Mesothelial cell of epicardium (in vitro differentiated cells): ENCODE data around the gene NDUFA1. TPM values are rescaled to one million over a fixed set of nuclear protein-coding genes. Genes with fewer than 3 reads are reported as not detected.

ENCODE experiments used
- DNase-seq, 2 experiments: peaks; one replicate each; pipeline ENCODE4 v3.0.0; 2021; ENCODE audit warnings: low spot score in 2 of 2; ENCODE audit not compliant: unreplicated experiment in 2 of 2
- H3K27ac Mint-ChIP-seq: 2 replicates; pipeline ENCODE4 v1.8.0; 2021; ENCODE audit warnings: mixed read lengths
- H3K27me3 Mint-ChIP-seq: 2 replicates; pipeline ENCODE4 v1.8.0; 2021; ENCODE audit warnings: low read depth, mixed read lengths
- H3K36me3 Mint-ChIP-seq: 2 replicates; pipeline ENCODE4 v1.8.0; 2021; ENCODE audit warnings: mixed read lengths
- H3K4me1 Mint-ChIP-seq: 2 replicates; pipeline ENCODE4 v1.8.0; 2021; ENCODE audit warnings: mixed read lengths
- H3K4me3 Mint-ChIP-seq: 2 replicates; pipeline ENCODE4 v1.8.0; 2021; ENCODE audit warnings: mild to moderate bottlenecking, moderate library complexity, mixed read lengths
- H3K9me3 Mint-ChIP-seq: 2 replicates; pipeline ENCODE4 v1.8.0; 2021; ENCODE audit warnings: mixed read lengths
- total RNA-seq: library from RNA; stranded (reverse); gene quantifications from 3 replicates; pipeline ENCODE4 v1.2.1, GENCODE V29; 2021
- TF ChIP-seq, protein P1 (sequence below): fragments of 200-600 bp; sonication (generic); IDR thresholded peaks from one replicate; pipeline ENCODE4 v1.5.0; 2021; ENCODE audit warnings: antibody characterized with exemption; ENCODE audit not compliant: unreplicated experiment

NDUFA1 gene
- total RNA-seq, 1 donor from 2014 or later: 54.7 TPM

DNA sequence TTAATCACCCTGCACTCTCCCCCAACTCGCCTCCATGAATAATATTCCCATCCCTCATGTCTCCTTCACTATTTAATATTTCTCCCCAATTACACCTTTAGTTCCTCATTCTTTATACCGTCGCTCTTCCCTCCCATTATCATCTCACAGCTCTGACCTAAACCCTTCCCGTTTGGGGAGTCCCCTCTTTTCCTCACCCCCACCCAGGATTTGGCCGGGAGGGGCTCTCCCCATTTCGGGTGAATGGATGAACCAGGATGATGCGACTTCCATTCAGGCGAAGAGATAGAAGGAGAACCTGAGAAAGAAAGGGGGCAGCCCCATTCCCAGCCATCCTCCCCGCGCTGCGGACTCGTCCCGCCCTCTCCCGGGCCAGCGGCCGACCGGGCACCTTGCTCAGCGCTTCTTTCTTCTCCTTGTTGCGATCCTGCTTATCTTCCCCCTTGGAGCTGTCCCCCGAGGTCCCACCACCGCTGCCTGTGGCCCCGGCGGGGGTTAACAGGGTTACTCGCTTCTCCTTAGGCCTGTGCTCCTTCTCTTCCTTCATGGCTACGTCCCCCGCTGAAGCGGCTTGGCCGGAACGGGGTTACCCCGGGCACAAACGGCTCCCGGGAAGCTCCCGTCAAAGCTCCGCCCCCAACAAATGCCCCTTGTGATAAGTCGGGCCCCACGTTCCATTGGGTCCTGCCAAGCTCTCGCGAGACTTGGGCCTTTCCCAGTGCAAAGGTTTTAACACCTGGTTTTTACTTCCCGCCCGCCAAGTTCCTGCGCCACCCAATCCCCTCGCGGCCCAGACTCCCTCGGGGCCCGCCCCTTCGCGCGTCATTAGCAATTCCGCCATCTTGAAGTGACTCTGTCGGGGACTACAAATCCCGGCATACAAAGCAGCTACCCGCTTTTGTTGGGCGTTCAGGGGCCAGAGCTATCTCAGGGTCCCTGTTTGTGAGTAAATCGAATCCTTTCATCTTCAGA, 19.0 kb upstream of the NDUFA1 start, which contains the start of gene UPF3B:
UPF3B (minus strand) TSS at position 582 of the 972 bp plus-strand sequence; CDS start at position 547, 35 bp downstream.
- peaks cover 2% of the 10 kb centered on the region for H3K27me3 Mint-ChIP-seq

DNA sequence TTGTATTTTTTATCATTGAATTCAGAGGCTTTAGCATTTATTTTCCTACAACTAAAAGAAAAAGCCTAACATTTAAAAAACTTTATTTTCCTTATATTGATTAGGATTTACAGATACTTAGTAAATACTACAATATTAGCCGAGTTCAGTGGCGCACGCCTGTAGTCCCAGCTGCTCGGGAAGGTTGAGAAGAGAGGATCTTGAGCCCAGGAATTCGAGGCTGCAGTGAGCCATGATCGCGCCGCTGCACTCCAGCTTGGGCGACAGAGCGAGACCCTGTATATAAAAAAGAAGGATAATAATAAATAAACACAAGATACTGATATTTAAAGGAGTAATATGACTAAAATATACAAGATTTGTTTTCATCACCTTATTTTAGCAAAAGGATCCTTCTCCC, 18.2 kb upstream of the NDUFA1 start:
- H3K4me3 Mint-ChIP-seq: peak overlapping the region; percentile 96
- peaks cover 5% of the 10 kb centered on the region for H3K27me3 Mint-ChIP-seq
- no peak for DNase-seq
- TF ChIP-seq, protein P1, sequence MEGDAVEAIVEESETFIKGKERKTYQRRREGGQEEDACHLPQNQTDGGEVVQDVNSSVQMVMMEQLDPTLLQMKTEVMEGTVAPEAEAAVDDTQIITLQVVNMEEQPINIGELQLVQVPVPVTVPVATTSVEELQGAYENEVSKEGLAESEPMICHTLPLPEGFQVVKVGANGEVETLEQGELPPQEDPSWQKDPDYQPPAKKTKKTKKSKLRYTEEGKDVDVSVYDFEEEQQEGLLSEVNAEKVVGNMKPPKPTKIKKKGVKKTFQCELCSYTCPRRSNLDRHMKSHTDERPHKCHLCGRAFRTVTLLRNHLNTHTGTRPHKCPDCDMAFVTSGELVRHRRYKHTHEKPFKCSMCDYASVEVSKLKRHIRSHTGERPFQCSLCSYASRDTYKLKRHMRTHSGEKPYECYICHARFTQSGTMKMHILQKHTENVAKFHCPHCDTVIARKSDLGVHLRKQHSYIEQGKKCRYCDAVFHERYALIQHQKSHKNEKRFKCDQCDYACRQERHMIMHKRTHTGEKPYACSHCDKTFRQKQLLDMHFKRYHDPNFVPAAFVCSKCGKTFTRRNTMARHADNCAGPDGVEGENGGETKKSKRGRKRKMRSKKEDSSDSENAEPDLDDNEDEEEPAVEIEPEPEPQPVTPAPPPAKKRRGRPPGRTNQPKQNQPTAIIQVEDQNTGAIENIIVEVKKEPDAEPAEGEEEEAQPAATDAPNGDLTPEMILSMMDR: no peak
- H3K4me1 Mint-ChIP-seq: peaks cover 12% of the 10 kb centered on the region
- H3K9me3 Mint-ChIP-seq: peaks cover 22% of the 10 kb centered on the region
- H3K36me3 Mint-ChIP-seq: peaks cover 13% of the 10 kb centered on the region
- H3K27ac Mint-ChIP-seq: peak overlapping the region; percentile 99

More for the DNA sequence above, 19.0 kb upstream of the NDUFA1 start, which contains the start of gene UPF3B:
- DNase-seq: peak; percentile 88 to 93
- Mint-ChIP-seq H3K4me1 (peaks cover 12% of the 10 kb centered on the region), H3K4me3 (peak within 1 kb of the TSS; percentile 96), H3K27ac (peak within 1 kb of the TSS; percentile 99), H3K9me3 (peaks cover 25% of the 10 kb centered on the region), H3K36me3 (peaks cover 16% of the 10 kb centered on the region)
- TF ChIP-seq, protein P1: no peak

DNA sequence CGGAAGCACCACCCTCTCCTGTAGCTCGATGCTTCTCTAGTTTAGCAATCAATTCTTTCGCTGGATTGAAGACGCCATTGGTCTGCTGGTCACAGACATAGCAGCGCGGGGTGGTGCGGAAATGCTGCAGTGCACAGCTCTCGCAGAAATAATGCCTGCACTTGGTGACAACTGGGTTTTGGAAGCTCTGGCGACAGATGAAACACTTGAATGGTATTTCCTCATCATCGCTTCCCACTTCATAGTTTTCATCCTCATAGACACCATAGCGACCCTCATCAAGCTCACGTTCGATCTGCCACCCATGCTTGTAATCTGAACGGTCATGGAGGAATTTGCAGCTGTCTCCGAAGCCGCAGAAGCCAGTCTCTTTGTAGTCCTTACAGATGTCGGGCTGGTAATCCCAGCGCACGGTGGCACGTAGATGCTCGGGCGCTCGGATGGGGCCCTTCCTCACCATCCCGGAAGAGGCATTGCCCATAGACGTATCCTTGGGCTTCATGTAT, 953 bp upstream of the NDUFA1 start:
- TF ChIP-seq, protein P1: no peak
- peak in 1 of 2 experiments; percentile 42 for DNase-seq
- Mint-ChIP-seq H3K27me3 (no peaks in the 10 kb centered on the region), H3K4me3 (peak overlapping the region; percentile 81), H3K27ac (peak overlapping the region; percentile 98), H3K4me1 (peaks cover 11% of the 10 kb centered on the region), H3K9me3 (peaks cover 11% of the 10 kb centered on the region), H3K36me3 (no peaks in the 10 kb centered on the region)

DNA sequence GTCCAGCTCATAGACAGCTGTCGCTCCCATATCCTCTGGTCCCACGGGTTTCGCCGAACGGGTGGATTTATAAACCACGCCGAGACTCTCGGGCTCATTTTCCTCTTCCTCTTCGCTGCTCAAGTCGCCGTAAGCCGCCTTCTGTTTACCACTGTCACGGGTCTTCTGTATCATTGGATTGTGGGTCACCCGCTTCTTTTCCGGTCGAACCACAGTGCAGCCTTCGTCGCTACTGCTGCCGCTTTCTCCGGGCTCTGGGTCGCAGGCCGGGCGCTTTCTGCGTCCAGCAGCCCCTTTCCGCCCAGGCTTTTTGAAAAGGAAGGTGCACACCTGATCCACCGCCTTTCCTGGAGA, 410 bp upstream of the NDUFA1 start:
- no peaks in the 10 kb centered on the region for H3K36me3 Mint-ChIP-seq
- DNase-seq: no peak
- H3K9me3 Mint-ChIP-seq: peaks cover 11% of the 10 kb centered on the region
- H3K27ac Mint-ChIP-seq: peak overlapping the region; percentile 98
- no peaks in the 10 kb centered on the region for H3K27me3 Mint-ChIP-seq
- peak overlapping the region; percentile 81 for H3K4me3 Mint-ChIP-seq
- TF ChIP-seq, protein P1: no peak
- peaks cover 11% of the 10 kb centered on the region for H3K4me1 Mint-ChIP-seq

DNA sequence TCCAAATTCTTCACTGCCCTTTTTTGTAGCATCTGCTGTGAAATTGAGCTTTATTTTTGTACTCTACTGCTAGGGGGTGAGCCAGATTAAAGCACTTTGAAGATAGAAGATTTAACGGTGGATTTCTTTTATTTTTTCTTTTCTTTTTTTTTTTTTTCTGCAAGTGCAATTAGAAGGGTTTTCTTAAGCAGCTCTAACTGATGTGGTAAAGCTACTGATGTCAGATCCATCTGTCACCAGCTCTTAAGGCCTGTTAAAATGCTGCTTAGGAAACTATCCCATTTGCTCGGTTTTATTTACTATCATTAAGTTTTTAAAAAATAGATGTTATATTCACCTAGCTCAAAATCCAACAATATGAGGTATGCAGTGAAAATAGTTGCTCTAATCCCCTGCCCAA, 7.1 kb downstream of the NDUFA1 start:
- TF ChIP-seq, protein P1: no peak
- Mint-ChIP-seq H3K27me3 (no peaks in the 10 kb centered on the region), H3K27ac (no peak overlapping the region), H3K4me3 (no peak overlapping the region), H3K4me1 (no peaks in the 10 kb centered on the region), H3K36me3 (peaks cover 9% of the 10 kb centered on the region), H3K9me3 (peaks cover 6% of the 10 kb centered on the region)
- no peak for DNase-seq
